ENCODE results near the gene DUOXA1.

- TF ChIP-seq ZNF184 (tag by site-specific recombination; IDR thresholded peaks at IDR 0.05) (no peak), CTCF (tag by site-specific recombination; IDR thresholded peaks at IDR 0.05) (no peak), ZNF132 (tag by site-specific recombination; IDR thresholded peaks at IDR 0.05; ENCODE audit: borderline replicate concordance) (no peak), ZNF362 (tag by site-specific recombination; IDR thresholded peaks at IDR 0.05) (no peak), ZNF488 (tag by site-specific recombination; IDR thresholded peaks at IDR 0.05) (no peak), ZNF639 (tag by site-specific recombination; IDR thresholded peaks at IDR 0.05) (no peak), ZNF580 (tag by site-specific recombination; IDR thresholded peaks at IDR 0.05) (no peak), INSM2 (tag by site-specific recombination; IDR thresholded peaks at IDR 0.05) (no peak), ZNF274 (IDR thresholded peaks at IDR 0.05; ENCODE audit: low read length) (no peak), ZNF274 (tag by site-specific recombination; IDR thresholded peaks at IDR 0.05; ENCODE audit: borderline replicate concordance) (no peak), ZNF121 (tag by site-specific recombination; IDR thresholded peaks at IDR 0.05) (no peak)
Observed at GRCh38 chr15:45087513-45087912, 42.2 kb downstream of the DUOXA1 start.

Measured in HEK293 (cell line).